SK-N-SH (cell line): Measurements from ENCODE around the gene VANGL2. TPM values are rescaled to one million over a fixed set of nuclear protein-coding genes. Genes with fewer than 3 reads are reported as not detected.

Experiments used
- CTCF ChIA-PET: fragments of 300-600, 350-600 bp; formaldehyde crosslinking; extraction: SDS; loops from one replicate; lab custom pipeline; 2021; lab: Yijun Ruan, JAX
- POLR2A ChIA-PET: fragments of 350-600 bp; sonication (Branson Sonifier 250); formaldehyde crosslinking; extraction: SDS; loops from one replicate; lab custom pipeline; 2020; ENCODE audit warnings: antibody characterized with exemption, inconsistent platforms; lab: Yijun Ruan, JAX
- DNase-seq: peaks from one replicate; pipeline ENCODE4 v3.0.0; 2012
- H2AFZ ChIP-seq: fragments of 200-600 bp; sonication (generic); 2 replicates; pipeline ENCODE4 v1.8.1; 2016; ENCODE audit warnings: antibody characterized with exemption, mild to moderate bottlenecking, low read depth
- H3F3A ChIP-seq: fragments of 200-600 bp; sonication (generic); replicated peaks from 2 replicates; pipeline ENCODE3; 2016; ENCODE audit warnings: antibody characterized with exemption, mild to moderate bottlenecking; ENCODE audit not compliant: insufficient read depth
- H3K27ac ChIP-seq, 2 experiments: fragments of 200-500 bp in 1 of 2; fragments of 200-600 bp in 1 of 2; sonication (Bioruptor generic) in 1 of 2; sonication (generic), shearing (Covaris generic) in 1 of 2; 2 replicates each; pipeline versions ENCODE4 v1.5.1 to v1.6.1; 2014 to 2016; ENCODE audit warnings: low read depth in 2 of 2, inconsistent platforms in 1 of 2, low read length in 1 of 2, mild to moderate bottlenecking in 1 of 2, mixed read lengths in 1 of 2
- H3K27me3 ChIP-seq: fragments of 200-600 bp; sonication (generic), shearing (Covaris generic); 2 replicates; pipeline ENCODE4 v1.6.1; 2016; ENCODE audit warnings: mixed run types; ENCODE audit not compliant: insufficient read depth
- H3K36me3 ChIP-seq, 2 experiments: fragments of 200-500 bp in 1 of 2; fragments of 200-600 bp in 1 of 2; sonication (Bioruptor generic) in 1 of 2; sonication (generic) in 1 of 2; replicated peaks in 1 of 2; 2 replicates each; pipeline versions ENCODE3 to v1.5.1; 2014 to 2016; ENCODE audit warnings: low read length in 1 of 2, mild to moderate bottlenecking in 1 of 2; ENCODE audit not compliant: insufficient read depth in 2 of 2, control insufficient read depth in 1 of 2
- H3K4me1 ChIP-seq, 2 experiments: fragments of 200-500 bp in 1 of 2; fragments of 200-600 bp in 1 of 2; sonication (Bioruptor generic) in 1 of 2; sonication (generic), shearing (Covaris generic) in 1 of 2; 2 replicates each; pipeline versions ENCODE4 v1.5.1 to v1.6.1; 2014 to 2016; ENCODE audit warnings: low read depth in 1 of 2, low read length in 1 of 2, mixed run types in 1 of 2; ENCODE audit not compliant: insufficient read depth in 2 of 2, control insufficient read depth in 1 of 2
- H3K4me2 ChIP-seq: fragments of 200-600 bp; sonication (generic), shearing (Covaris generic); 2 replicates; pipeline ENCODE4 v1.6.1; 2017; ENCODE audit warnings: mixed run types
- H3K4me3 ChIP-seq, 2 experiments: fragments of 200-500 bp in 1 of 2; fragments of 200-600 bp in 1 of 2; sonication (Bioruptor generic) in 1 of 2; sonication (generic), shearing (Covaris generic) in 1 of 2; 2 replicates each; pipeline versions ENCODE4 v1.5.1 to v1.8.1; 2014 to 2016; ENCODE audit warnings: low read depth in 2 of 2, inconsistent platforms in 1 of 2, low read length in 1 of 2, mild to moderate bottlenecking in 1 of 2, mixed read lengths in 1 of 2, moderate library complexity in 1 of 2
- H3K79me2 ChIP-seq: fragments of 200-600 bp; sonication (generic); 2 replicates; pipeline ENCODE4 v1.8.1; 2017; ENCODE audit warnings: mild to moderate bottlenecking; ENCODE audit not compliant: insufficient read depth
- H3K9ac ChIP-seq: fragments of 200-600 bp; sonication (generic); 2 replicates; pipeline ENCODE4 v1.6.1; 2017; ENCODE audit warnings: mixed run types
- H3K9me2 ChIP-seq: fragments of 200-600 bp; sonication (generic); 2 replicates; pipeline ENCODE4 v1.6.1; 2017; ENCODE audit warnings: mixed run types
- H3K9me3 ChIP-seq: fragments of 200-600 bp; sonication (generic); 2 replicates; pipeline ENCODE4 v1.6.1; 2017; ENCODE audit warnings: mixed run types, mild to moderate bottlenecking, moderate library complexity
- H4K20me1 ChIP-seq: fragments of 200-600 bp; sonication (generic); 2 replicates; pipeline ENCODE4 v1.6.1; 2017; ENCODE audit warnings: mild to moderate bottlenecking, mixed run types; ENCODE audit not compliant: insufficient read depth
- CHD2 ChIP-seq: fragments of 150-350 bp; IDR thresholded peaks from 2 replicates; pipeline ENCODE4 v1.6.1; 2018; ENCODE audit warnings: low read length; ENCODE audit not compliant: partially characterized antibody
- GABPA ChIP-seq: IDR thresholded peaks from 2 replicates; pipeline ENCODE4 v1.4.0; 2012; ENCODE audit warnings: low read depth, mild to moderate bottlenecking
- MXI1 ChIP-seq: IDR thresholded peaks from 2 replicates; pipeline ENCODE4 v1.6.1; 2012; ENCODE audit warnings: mild to moderate bottlenecking, low read depth, low read length, improper control_type of control experiment
- NFIC ChIP-seq: IDR thresholded peaks from 2 replicates; pipeline ENCODE4 v1.4.0; 2012; ENCODE audit warnings: borderline replicate concordance
- SIN3A ChIP-seq: IDR thresholded peaks from 2 replicates; pipeline ENCODE4 v1.6.1; 2012; ENCODE audit warnings: low read depth, mild to moderate bottlenecking, low read length, moderate library complexity, borderline replicate concordance
- whole genome bisulfite sequencing: methylation state at CpG from one replicate; pipeline ENCODE4 v1.1.6; 2017; ENCODE audit warnings: low lambda C conversion rate; 5-methylcytosine and 5-hydroxymethylcytosine counted together
- polyA plus RNA-seq, 3 experiments: library from polyadenylated mRNA; depleted of rRNA; stranded (reverse); fragments of >200 nt; gene quantifications; 2 replicates each; pipeline ENCODE4 v1.2.3, GENCODE V29; 2012
- TF ChIP-seq, protein P1 (sequence below): fragments of 150-350 bp; IDR thresholded peaks from 2 replicates; pipeline ENCODE4 v1.6.1; 2017; ENCODE audit warnings: antibody characterized with exemption, low read length, low read depth, borderline replicate concordance
- TF ChIP-seq, protein P2 (sequence below): IDR thresholded peaks from 2 replicates; pipeline ENCODE4 v1.4.0; 2012; ENCODE audit warnings: low read depth
- TF ChIP-seq, protein P3 (sequence below): IDR thresholded peaks from 2 replicates; pipeline ENCODE4; 2012

VANGL2 gene
- polyA plus RNA-seq, 1 of the 3 experiments (the other 2 are of a cell fraction) = 13.4 TPM

DNA sequence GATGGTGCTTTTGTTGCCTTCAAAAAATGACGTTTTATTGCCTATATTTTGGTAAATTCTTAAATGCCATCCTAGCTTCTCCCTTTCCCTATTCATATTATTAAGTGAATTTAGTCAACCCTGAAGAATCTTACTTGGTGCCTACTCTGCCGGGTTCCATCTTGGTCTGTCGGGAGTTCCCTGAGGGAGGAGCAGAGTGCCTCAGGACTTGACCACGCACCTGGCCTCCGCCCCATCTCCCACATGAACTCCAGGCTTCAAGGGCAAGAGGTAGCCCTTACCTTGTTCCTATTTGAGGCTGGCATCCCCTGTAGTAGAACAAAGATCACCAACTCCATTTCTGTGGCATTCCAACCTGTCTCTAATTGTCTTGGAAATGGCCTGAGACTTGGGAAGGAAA, 21.5 kb downstream of the VANGL2 start:
- Histone ChIP-seq H3K9me2 (no peaks in the 10 kb centered on the region), H3K4me2 (no peak overlapping the region), H3K27ac (no peak overlapping the region), H3K79me2 (no peaks in the 10 kb centered on the region), H3K9me3 (no peaks in the 10 kb centered on the region), H3K27me3 (no peaks in the 10 kb centered on the region), H3F3A (no peaks in the 10 kb centered on the region), H3K36me3 (peaks cover 0 to 46% of the 10 kb centered on the region in 2 experiments), H4K20me1 (no peaks in the 10 kb centered on the region), H2AFZ (no peak overlapping the region), H3K9ac (no peak overlapping the region), H3K4me3 (no peak overlapping the region), H3K4me1 (peaks cover 0 to 16% of the 10 kb centered on the region in 2 experiments; a peak in 1 of 4 replicates)
- POLR2A ChIA-PET = no interaction called here
- no peak for DNase-seq
- TF ChIP-seq SIN3A = no peak
- TF ChIP-seq, protein P1, sequence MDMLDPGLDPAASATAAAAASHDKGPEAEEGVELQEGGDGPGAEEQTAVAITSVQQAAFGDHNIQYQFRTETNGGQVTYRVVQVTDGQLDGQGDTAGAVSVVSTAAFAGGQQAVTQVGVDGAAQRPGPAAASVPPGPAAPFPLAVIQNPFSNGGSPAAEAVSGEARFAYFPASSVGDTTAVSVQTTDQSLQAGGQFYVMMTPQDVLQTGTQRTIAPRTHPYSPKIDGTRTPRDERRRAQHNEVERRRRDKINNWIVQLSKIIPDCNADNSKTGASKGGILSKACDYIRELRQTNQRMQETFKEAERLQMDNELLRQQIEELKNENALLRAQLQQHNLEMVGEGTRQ = no peak
- CTCF ChIA-PET = interaction anchor here (1.1 to 1.2 kb wide), 3 partner anchors 45 to 228 kb away, joined by 3 to 4 read pairs (median 4); no protein-coding TSS in a partner anchor
- 84% methylated on average over 5 of the region's 5 CpGs for WGBS

DNA sequence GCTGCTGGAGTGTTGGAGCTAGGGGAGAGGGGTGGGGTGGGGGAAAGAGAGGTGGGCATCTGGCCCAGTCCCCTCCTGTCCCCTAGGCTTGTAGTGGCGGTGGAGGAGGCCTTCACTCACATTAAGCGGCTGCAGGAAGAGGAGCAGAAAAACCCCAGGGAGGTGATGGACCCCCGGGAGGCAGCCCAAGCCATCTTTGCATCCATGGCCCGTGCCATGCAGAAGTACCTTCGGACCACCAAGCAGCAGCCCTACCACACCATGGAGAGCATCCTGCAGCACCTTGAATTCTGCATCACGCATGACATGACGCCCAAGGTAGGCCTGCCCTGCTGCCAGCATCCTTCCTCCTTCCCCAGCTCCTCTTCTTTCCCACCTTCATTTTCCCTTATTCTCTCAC, 23.6 kb downstream of the VANGL2 start:
- ChIA-PET CTCF (interaction anchor here (0.6 kb wide), 1 partner anchor 131 kb away, joined by 3 read pairs; no protein-coding TSS in a partner anchor), POLR2A (no interaction called here)
- H3K4me3 ChIP-seq = no peak overlapping the region
- no peaks in the 10 kb centered on the region for H3K9me3 ChIP-seq
- no peak overlapping the region for H3K4me2 ChIP-seq
- no peaks in the 10 kb centered on the region for H3F3A ChIP-seq
- peaks cover 0 to 16% of the 10 kb centered on the region in 2 experiments; a peak in 1 of 4 replicates for H3K4me1 ChIP-seq
- no peak overlapping the region for H2AFZ ChIP-seq
- H4K20me1 ChIP-seq = no peaks in the 10 kb centered on the region
- TF ChIP-seq, protein P2, sequence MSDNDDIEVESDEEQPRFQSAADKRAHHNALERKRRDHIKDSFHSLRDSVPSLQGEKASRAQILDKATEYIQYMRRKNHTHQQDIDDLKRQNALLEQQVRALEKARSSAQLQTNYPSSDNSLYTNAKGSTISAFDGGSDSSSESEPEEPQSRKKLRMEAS = no peak
- TF ChIP-seq GABPA = no peak
- TF ChIP-seq, protein P1 = no peak
- no peak overlapping the region for H3K27ac ChIP-seq
- no peak overlapping the region for H3K9ac ChIP-seq
- peaks cover 0 to 54% of the 10 kb centered on the region in 2 experiments for H3K36me3 ChIP-seq
- no peaks in the 10 kb centered on the region for H3K27me3 ChIP-seq
- no peak for DNase-seq
- H3K9me2 ChIP-seq = no peaks in the 10 kb centered on the region
- WGBS = 100% methylated on average over 4 of the region's 7 CpGs
- H3K79me2 ChIP-seq = no peaks in the 10 kb centered on the region

DNA sequence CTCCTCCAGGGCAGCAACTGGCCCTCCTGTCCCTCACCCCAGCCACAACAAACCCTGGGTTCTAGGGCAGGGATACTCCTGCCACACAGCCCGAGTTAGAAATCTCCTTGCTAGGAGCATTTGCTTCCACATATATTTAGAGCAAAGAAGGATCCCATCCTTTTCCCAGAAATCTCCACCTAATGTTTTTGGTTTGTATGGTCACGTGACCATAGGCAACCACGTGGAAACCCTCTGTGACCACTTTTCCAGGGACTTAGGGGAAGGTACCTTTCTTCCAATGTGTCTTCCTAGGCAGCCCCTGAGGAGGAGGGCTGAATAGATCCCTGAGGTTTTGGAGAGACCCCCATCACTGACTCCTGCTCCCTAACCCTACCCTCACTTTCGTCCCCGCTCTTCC, 25.5 kb downstream of the VANGL2 start:
- Histone ChIP-seq H4K20me1 (no peaks in the 10 kb centered on the region), H3F3A (no peaks in the 10 kb centered on the region), H3K9ac (no peak overlapping the region), H3K27ac (no peak overlapping the region), H3K4me3 (no peak overlapping the region), H3K9me2 (no peaks in the 10 kb centered on the region), H3K36me3 (peaks cover 0 to 50% of the 10 kb centered on the region in 2 experiments), H3K4me2 (no peak overlapping the region), H3K27me3 (no peaks in the 10 kb centered on the region), H2AFZ (no peak overlapping the region), H3K79me2 (no peaks in the 10 kb centered on the region), H3K9me3 (no peaks in the 10 kb centered on the region), H3K4me1 (peaks cover 0 to 9% of the 10 kb centered on the region in 2 experiments; a peak in 1 of 4 replicates)
- CTCF ChIA-PET = no interaction called here
- POLR2A ChIA-PET = no interaction called here
- DNase-seq = no peak
- TF ChIP-seq, protein P3, sequence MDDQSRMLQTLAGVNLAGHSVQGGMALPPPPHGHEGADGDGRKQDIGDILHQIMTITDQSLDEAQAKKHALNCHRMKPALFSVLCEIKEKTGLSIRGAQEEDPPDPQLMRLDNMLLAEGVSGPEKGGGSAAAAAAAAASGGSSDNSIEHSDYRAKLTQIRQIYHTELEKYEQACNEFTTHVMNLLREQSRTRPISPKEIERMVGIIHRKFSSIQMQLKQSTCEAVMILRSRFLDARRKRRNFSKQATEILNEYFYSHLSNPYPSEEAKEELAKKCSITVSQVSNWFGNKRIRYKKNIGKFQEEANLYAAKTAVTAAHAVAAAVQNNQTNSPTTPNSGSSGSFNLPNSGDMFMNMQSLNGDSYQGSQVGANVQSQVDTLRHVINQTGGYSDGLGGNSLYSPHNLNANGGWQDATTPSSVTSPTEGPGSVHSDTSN = no peak
- no peak for TF ChIP-seq NFIC
- TF ChIP-seq GABPA = no peak
- TF ChIP-seq, protein P2 = no peak
- TF ChIP-seq MXI1 = no peak
- no peak for TF ChIP-seq CHD2
- 87% methylated on average over 5 of the region's 5 CpGs for WGBS
